Measurements from ENCODE around the gene VKORC1.

GRCh38 chr16:31133046-31133501, 38.5 kb upstream of the VKORC1 start:
- TF ChIP-seq JUND (IDR thresholded peaks at IDR 0.05; ENCODE audit: low read length) (no peak), POLR2AphosphoS5 (IDR thresholded peaks at IDR 0.05; ENCODE audit: low read depth, low read length) (no peak; the same call in 1 of the 2 replicates), SP1 (IDR thresholded peaks at IDR 0.05; ENCODE audit: low read depth, low read length) (no peak), POLR2A (IDR thresholded peaks at IDR 0.05; ENCODE audit: control extremely low read depth in 1 of 2, low read depth in 2 of 2, low read length in 2 of 2) (peak in 1 of 2 experiments; percentile 56; a peak in 1 of 3 replicates), TAF1 (IDR thresholded peaks at IDR 0.05; ENCODE audit: low read depth, low read length) (no peak), TCF12 (IDR thresholded peaks at IDR 0.05; ENCODE audit: low read depth, low read length) (no peak), POU5F1 (IDR thresholded peaks at IDR 0.05; ENCODE audit: low read depth, low read length) (no peak), YY1 (IDR thresholded peaks at IDR 0.05; ENCODE audit: low read depth, low read length) (no peak), ATF2 (IDR thresholded peaks at IDR 0.05; ENCODE audit: low read length) (no peak), CBX5 (IDR thresholded peaks at IDR 0.05; ENCODE audit: low read depth, low read length) (no peak), BRCA1 (IDR thresholded peaks at IDR 0.05; ENCODE audit: low read depth, low read length) (no peak), MAX (IDR thresholded peaks at IDR 0.05) (no peak)
- TF ChIP-seq, protein P1, sequence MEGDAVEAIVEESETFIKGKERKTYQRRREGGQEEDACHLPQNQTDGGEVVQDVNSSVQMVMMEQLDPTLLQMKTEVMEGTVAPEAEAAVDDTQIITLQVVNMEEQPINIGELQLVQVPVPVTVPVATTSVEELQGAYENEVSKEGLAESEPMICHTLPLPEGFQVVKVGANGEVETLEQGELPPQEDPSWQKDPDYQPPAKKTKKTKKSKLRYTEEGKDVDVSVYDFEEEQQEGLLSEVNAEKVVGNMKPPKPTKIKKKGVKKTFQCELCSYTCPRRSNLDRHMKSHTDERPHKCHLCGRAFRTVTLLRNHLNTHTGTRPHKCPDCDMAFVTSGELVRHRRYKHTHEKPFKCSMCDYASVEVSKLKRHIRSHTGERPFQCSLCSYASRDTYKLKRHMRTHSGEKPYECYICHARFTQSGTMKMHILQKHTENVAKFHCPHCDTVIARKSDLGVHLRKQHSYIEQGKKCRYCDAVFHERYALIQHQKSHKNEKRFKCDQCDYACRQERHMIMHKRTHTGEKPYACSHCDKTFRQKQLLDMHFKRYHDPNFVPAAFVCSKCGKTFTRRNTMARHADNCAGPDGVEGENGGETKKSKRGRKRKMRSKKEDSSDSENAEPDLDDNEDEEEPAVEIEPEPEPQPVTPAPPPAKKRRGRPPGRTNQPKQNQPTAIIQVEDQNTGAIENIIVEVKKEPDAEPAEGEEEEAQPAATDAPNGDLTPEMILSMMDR (IDR thresholded peaks at IDR 0.05; ENCODE audit: control extremely low read depth in 1 of 3, insufficient read depth in 1 of 3, low read depth in 1 of 3, low read length in 3 of 3): no peak
